Testis (tissue), 2 donors: ENCODE measurements around the gene MAGEA9B.

Experiments used
- POLR2A ChIP-seq: fragments of 450-650 bp; IDR thresholded peaks from one replicate; pipeline ENCODE4 v1.6.1; 2017; ENCODE audit warnings: antibody characterized with exemption, mild to moderate bottlenecking, moderate library complexity
- TF ChIP-seq, protein P1 (sequence below), 3 experiments: fragments of 450-650 bp in 2 of 3; fragments of 200-600 bp in 1 of 3; sonication (generic) in 1 of 3; IDR thresholded peaks; one replicate each; pipeline ENCODE4 v1.5.1; 2016 to 2019; ENCODE audit warnings: antibody characterized with exemption in 3 of 3, mild to moderate bottlenecking in 2 of 3, moderate library complexity in 1 of 3

DNA sequence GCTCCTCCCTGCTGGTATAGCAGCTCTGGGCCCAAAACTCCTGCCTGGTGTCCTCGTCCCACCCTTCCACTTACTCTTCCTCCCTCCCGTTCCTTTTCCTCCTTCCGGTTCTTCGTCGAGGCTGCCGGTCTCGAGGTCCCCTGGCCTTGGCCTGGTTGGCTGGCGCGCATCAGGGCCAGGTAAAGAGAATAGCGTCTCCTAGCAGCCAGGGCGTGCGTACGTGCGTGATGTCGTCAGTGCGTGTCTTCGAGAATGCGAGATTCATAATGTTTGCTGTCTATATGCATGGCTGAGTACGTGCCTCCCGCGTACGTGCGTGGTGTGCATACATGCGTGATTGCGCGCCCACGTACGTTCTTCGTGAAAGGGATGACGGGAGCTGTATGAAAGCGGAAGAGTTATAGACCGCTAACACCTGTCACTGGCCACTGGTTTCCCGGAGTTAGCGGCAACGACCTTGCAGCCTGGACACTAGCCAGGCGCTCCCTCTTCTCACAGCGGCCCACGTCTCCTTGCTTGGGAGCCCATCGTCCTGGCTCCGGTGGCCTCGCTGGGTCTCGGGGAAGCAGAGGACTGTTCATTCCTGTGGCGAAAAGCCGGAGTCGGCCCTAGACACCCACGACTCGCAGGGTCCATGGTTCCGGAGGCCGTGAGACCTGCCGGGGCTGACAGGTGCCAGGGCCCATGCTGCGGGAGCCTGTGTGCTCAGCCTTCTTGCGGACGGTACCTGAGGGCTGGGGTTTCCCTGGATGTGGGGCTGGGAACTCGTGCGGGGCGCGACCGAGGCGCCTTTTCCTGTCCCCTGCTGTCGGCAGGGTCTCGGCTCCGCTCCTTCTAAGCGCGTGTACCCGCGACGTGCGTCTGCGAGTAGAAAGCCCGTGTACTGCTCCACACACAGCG lies 46.4 kb downstream of the MAGEA9B start, which contains the start of gene EOLA1:
- TF ChIP-seq POLR2A, result no peak
- TF ChIP-seq, protein P1, sequence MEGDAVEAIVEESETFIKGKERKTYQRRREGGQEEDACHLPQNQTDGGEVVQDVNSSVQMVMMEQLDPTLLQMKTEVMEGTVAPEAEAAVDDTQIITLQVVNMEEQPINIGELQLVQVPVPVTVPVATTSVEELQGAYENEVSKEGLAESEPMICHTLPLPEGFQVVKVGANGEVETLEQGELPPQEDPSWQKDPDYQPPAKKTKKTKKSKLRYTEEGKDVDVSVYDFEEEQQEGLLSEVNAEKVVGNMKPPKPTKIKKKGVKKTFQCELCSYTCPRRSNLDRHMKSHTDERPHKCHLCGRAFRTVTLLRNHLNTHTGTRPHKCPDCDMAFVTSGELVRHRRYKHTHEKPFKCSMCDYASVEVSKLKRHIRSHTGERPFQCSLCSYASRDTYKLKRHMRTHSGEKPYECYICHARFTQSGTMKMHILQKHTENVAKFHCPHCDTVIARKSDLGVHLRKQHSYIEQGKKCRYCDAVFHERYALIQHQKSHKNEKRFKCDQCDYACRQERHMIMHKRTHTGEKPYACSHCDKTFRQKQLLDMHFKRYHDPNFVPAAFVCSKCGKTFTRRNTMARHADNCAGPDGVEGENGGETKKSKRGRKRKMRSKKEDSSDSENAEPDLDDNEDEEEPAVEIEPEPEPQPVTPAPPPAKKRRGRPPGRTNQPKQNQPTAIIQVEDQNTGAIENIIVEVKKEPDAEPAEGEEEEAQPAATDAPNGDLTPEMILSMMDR (IDR thresholded peaks at IDR 0.05), result no peak
